Ishikawa (cell line): ENCODE data around the gene PARD3.

Experiments
- TEAD4 ChIP-seq: IDR thresholded peaks from 2 replicates; pipeline ENCODE4 v1.6.1; 2012
- USF1 ChIP-seq: IDR thresholded peaks from 2 replicates; pipeline ENCODE4 v1.6.1; 2012

GRCh38 chr10:34713875-34714274, 101.2 kb downstream of the PARD3 start:
- TF ChIP-seq USF1 (no peak), TEAD4 (no peak)
